ENCODE measurements around the gene ACTR3.

GRCh38 chr2:113887009-113887792 is 2.7 kb upstream of the ACTR3 start:
- TF ChIP-seq, protein P1, sequence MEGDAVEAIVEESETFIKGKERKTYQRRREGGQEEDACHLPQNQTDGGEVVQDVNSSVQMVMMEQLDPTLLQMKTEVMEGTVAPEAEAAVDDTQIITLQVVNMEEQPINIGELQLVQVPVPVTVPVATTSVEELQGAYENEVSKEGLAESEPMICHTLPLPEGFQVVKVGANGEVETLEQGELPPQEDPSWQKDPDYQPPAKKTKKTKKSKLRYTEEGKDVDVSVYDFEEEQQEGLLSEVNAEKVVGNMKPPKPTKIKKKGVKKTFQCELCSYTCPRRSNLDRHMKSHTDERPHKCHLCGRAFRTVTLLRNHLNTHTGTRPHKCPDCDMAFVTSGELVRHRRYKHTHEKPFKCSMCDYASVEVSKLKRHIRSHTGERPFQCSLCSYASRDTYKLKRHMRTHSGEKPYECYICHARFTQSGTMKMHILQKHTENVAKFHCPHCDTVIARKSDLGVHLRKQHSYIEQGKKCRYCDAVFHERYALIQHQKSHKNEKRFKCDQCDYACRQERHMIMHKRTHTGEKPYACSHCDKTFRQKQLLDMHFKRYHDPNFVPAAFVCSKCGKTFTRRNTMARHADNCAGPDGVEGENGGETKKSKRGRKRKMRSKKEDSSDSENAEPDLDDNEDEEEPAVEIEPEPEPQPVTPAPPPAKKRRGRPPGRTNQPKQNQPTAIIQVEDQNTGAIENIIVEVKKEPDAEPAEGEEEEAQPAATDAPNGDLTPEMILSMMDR (IDR thresholded peaks at IDR 0.05; ENCODE audit: borderline replicate concordance, extremely low read depth, low read length, poor library complexity, severe bottlenecking), result no peak
- no peak for TF ChIP-seq EZH2 (IDR thresholded peaks at IDR 0.05; ENCODE audit: borderline replicate concordance, low read depth, low read length, severe bottlenecking)

All from DND-41 (cell line).